NCI-H187 treated with DMSO at 0.1 percent for 48 hours (cell line): Measurements from ENCODE around the gene UBAC2.

Experiments used
- DNase-seq: peaks from one replicate; lab custom pipeline; 2025; lab: John Stamatoyannopoulos, UW

The UBAC2 gene, protein sequence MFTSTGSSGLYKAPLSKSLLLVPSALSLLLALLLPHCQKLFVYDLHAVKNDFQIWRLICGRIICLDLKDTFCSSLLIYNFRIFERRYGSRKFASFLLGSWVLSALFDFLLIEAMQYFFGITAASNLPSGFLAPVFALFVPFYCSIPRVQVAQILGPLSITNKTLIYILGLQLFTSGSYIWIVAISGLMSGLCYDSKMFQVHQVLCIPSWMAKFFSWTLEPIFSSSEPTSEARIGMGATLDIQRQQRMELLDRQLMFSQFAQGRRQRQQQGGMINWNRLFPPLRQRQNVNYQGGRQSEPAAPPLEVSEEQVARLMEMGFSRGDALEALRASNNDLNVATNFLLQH

GRCh38 chr13:99200432-99201167 lies at the start of gene UBAC2:
Gene UBAC2 (plus strand): TSS chr13:99200854. CDS start chr13:99200909, 55 bp downstream.
- DNase-seq = peak; percentile 70

GRCh38 chr13:99151516-99151915 lies 49.1 kb upstream of the UBAC2 start:
- DNase-seq = no peak

GRCh38 chr13:99153219-99153618 lies 47.4 kb upstream of the UBAC2 start:
- DNase-seq = no peak

GRCh38 chr13:99154064-99154463 lies 46.6 kb upstream of the UBAC2 start:
- DNase-seq = no peak

- no peak for DNase-seq
Observed at GRCh38 chr13:99155821-99156220, 44.8 kb upstream of the UBAC2 start.

DNA sequence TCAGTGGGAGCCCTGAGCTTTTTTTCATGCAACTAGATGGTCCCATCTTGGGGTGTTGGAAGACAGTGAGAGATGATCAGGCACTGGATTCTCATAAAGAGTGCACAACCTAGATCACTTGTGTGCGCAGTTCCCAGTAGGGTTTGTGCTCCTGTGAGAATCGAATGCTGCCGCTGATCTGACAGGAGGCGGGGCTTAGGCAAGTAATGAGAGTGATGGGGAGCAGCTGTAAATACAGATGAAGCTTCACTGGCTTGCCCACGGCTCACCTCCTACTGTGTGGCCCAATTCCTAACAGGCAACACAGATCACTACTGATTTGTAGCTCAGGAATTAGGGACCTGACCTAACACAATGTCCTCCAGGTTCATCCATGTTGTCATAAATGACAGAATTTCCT lies 43.6 kb upstream of the UBAC2 start:
- DNase-seq = no peak

GRCh38 chr13:99158846-99159245 lies 41.8 kb upstream of the UBAC2 start:
- no peak for DNase-seq

GRCh38 chr13:99159331-99160061 lies 41.2 kb upstream of the UBAC2 start:
- DNase-seq = no peak

GRCh38 chr13:99160415-99160814 lies 40.2 kb upstream of the UBAC2 start:
- no peak for DNase-seq

GRCh38 chr13:99161512-99161911 lies 39.1 kb upstream of the UBAC2 start:
- DNase-seq = no peak

DNA sequence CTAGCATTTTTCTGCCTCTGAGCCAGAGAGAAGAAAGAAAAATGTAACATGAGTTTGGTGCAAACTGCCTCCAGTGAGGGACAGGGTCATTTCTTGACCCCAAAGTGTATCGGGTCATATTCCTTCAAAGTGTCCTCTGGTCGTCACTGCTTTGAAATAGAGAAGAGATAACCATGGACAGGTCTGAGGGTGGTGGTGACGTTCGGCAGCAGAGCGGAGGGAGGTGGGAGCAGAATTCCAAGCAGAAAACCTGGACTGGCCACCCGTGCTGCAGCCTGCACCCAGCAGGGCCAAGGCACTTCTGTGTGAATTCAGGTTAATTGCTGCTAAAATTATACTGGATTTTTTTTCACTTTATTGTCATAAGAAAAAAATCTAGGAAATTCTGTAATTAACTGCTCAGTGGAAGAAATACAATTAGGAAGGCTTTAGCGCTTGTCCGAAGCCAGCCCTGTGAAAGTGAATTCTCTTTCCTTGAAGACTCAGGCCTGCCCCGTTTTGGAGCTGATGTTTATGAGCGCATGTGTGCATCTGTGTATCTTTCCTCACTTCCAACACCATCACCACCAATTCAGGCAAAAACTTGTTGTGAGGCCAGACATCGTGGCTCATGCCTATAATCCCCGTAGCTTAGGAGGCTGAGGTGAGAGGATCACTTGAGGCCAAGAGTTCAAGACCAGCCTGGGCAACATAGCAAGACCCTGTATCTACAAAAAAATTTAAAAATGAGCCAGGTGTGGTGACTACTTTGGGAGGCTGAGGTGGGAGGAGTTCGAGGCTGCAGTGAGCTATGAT lies 37.9 kb upstream of the UBAC2 start:
- DNase-seq = no peak

- no peak for DNase-seq
Observed at GRCh38 chr13:99164226-99164625, 36.4 kb upstream of the UBAC2 start.

DNA sequence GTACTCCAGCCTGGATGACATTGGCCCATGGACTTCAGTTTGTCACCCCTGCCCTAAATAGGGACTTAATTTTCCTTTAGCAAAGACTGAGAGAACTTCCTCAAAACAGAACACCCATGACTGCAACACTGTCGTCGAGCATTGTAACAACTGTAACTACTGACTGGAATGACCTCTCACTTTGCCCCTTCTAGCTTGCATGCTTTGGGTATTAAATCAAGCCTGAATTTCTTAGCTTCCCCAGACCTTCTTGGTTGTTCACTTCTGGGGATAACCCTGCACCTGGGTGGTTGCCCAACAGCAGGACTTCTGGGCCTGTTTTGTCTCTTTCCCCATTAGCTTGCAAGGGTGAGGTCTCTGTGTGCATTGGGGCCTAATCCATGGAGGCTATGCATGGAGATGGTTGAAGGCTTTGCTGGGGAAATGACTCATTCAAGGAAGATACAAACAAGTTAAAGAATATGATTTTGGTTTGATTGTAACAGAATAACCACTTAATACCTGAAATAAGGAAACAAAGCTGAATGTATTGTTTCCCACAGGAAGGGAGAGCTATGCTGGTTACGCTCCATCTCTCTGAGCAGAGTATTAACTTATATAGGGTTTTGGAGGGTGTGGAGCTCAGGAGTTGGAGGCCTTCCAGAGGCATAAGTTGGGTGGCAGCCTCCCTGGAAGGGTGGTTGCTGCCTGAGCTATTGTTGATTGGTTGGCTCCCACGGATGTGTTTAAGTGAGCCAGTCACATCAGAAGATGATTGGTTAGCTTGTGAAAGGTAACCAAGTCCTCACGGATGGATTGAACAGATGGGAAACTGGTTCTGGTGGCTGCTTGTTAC lies 34.7 kb upstream of the UBAC2 start:
- DNase-seq = no peak

DNA sequence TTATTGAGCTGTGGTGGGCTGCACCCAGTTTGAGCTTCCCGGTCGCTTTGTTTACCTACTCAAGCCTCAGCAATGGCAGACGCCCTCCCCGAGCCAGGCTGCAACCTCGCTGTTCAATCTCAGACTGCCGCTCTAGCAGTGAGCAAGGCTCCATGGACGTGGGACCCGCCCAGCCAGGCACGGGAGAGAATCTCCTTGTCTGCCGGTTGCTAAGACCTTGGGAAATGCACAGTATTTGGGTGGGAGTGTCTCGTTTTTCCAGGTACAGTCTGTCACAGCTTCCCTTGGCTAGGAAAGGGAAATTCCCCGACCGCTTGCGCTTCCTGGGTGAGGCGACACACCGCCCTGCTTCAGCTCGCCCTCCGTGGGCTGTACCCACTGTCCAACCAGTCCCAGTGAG lies 27.7 kb upstream of the UBAC2 start:
- no peak for DNase-seq

- DNase-seq = no peak
Observed at GRCh38 chr13:99173606-99174005, 27.0 kb upstream of the UBAC2 start.

GRCh38 chr13:99174533-99175100 lies 26.0 kb upstream of the UBAC2 start:
- no peak for DNase-seq

GRCh38 chr13:99176309-99177276 lies 24.1 kb upstream of the UBAC2 start:
- DNase-seq = peak; percentile 49

- DNase-seq = no peak
Observed at GRCh38 chr13:99178636-99179035, 22.0 kb upstream of the UBAC2 start.

- DNase-seq = no peak
Observed at GRCh38 chr13:99179460-99179859, 21.2 kb upstream of the UBAC2 start.

GRCh38 chr13:99182439-99182838 lies 18.2 kb upstream of the UBAC2 start:
- DNase-seq = no peak
